Measurements from ENCODE around the gene KLHDC4.

The KLHDC4 gene

DNA sequence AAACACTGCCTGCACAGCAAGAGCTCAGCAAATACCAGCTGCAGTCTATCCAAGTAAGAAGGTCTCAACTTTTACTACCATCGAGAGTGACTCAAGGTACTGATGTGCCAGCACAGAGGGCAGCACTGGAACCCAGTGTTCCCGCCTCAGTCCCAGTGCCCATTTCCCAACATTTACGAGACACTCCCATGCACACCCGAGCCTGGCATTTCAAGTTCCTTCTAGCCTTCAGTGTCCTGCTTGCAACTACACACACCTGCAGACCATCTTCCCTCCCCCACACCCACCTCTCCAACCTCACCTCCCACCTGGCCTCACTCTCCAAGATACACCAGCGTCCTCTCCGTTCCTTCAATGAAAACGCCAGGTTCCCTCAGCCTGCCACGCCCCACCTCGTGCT lies 3.2 kb downstream of the KLHDC4 start:
- TF ChIP-seq, protein P1, sequence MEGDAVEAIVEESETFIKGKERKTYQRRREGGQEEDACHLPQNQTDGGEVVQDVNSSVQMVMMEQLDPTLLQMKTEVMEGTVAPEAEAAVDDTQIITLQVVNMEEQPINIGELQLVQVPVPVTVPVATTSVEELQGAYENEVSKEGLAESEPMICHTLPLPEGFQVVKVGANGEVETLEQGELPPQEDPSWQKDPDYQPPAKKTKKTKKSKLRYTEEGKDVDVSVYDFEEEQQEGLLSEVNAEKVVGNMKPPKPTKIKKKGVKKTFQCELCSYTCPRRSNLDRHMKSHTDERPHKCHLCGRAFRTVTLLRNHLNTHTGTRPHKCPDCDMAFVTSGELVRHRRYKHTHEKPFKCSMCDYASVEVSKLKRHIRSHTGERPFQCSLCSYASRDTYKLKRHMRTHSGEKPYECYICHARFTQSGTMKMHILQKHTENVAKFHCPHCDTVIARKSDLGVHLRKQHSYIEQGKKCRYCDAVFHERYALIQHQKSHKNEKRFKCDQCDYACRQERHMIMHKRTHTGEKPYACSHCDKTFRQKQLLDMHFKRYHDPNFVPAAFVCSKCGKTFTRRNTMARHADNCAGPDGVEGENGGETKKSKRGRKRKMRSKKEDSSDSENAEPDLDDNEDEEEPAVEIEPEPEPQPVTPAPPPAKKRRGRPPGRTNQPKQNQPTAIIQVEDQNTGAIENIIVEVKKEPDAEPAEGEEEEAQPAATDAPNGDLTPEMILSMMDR (IDR thresholded peaks at IDR 0.05; ENCODE audit: low read depth, low read length): no peak
- peaks cover 43% of the 10 kb centered on the region for H3K36me3 ChIP-seq

GRCh38 chr16:87762071-87762571 lies 3.7 kb downstream of the KLHDC4 start:
- Histone ChIP-seq H3K27me3 (no peaks in the 10 kb centered on the region), H3K4me3 (ENCODE audit: low read depth, low read length) (no peak overlapping the region), H3K9me3 (no peaks in the 10 kb centered on the region), H3K4me1 (no peaks in the 10 kb centered on the region), H3K36me3 (peaks cover 47% of the 10 kb centered on the region)
- TF ChIP-seq, protein P1 (IDR thresholded peaks at IDR 0.05; ENCODE audit: low read depth, low read length): no peak
- no peak for DNase-seq

More for the DNA sequence above, 3.2 kb downstream of the KLHDC4 start:
- no peaks in the 10 kb centered on the region for H3K27me3 ChIP-seq
- H3K9me3 ChIP-seq: no peaks in the 10 kb centered on the region
- DNase-seq: no peak
- H3K4me3 ChIP-seq (ENCODE audit: low read depth, low read length): no peak overlapping the region
- no peaks in the 10 kb centered on the region for H3K4me1 ChIP-seq

- Histone ChIP-seq H3K4me3 (ENCODE audit: low read depth, low read length) (no peak overlapping the region), H3K9me3 (no peaks in the 10 kb centered on the region), H3K27me3 (no peaks in the 10 kb centered on the region), H3K4me1 (no peaks in the 10 kb centered on the region), H3K36me3 (peaks cover 54% of the 10 kb centered on the region)
- TF ChIP-seq, protein P1 (IDR thresholded peaks at IDR 0.05; ENCODE audit: low read depth, low read length): no peak
- DNase-seq: no peak
These were observed 4.7 kb downstream of the KLHDC4 start for GRCh38 chr16:87761060-87761459.

GRCh38 chr16:87757841-87758426 lies 7.9 kb downstream of the KLHDC4 start:
- no peaks in the 10 kb centered on the region for H3K9me3 ChIP-seq
- peaks cover 74% of the 10 kb centered on the region for H3K36me3 ChIP-seq
- no peak for DNase-seq
- H3K4me3 ChIP-seq (ENCODE audit: low read depth, low read length): no peak overlapping the region
- no peaks in the 10 kb centered on the region for H3K27me3 ChIP-seq
- no peaks in the 10 kb centered on the region for H3K4me1 ChIP-seq
- TF ChIP-seq, protein P1 (IDR thresholded peaks at IDR 0.05; ENCODE audit: low read depth, low read length): no peak

GRCh38 chr16:87754535-87754934 lies 11.3 kb downstream of the KLHDC4 start:
- Histone ChIP-seq H3K4me3 (ENCODE audit: low read depth, low read length) (no peak overlapping the region), H3K9me3 (no peaks in the 10 kb centered on the region), H3K4me1 (no peaks in the 10 kb centered on the region), H3K27me3 (no peaks in the 10 kb centered on the region), H3K36me3 (peaks cover 73% of the 10 kb centered on the region)
- TF ChIP-seq, protein P1 (IDR thresholded peaks at IDR 0.05; ENCODE audit: low read depth, low read length): no peak
- DNase-seq: no peak

- TF ChIP-seq, protein P1 (IDR thresholded peaks at IDR 0.05; ENCODE audit: low read depth, low read length): no peak
- Histone ChIP-seq H3K27me3 (no peaks in the 10 kb centered on the region), H3K36me3 (peaks cover 62% of the 10 kb centered on the region), H3K4me1 (no peaks in the 10 kb centered on the region), H3K4me3 (ENCODE audit: low read depth, low read length) (no peak overlapping the region), H3K9me3 (no peaks in the 10 kb centered on the region)
- DNase-seq: no peak
These were observed 18.0 kb downstream of the KLHDC4 start for GRCh38 chr16:87747626-87748414.
